Dermis microvascular lymphatic vessel endothelial cell (primary cell): ENCODE results near the gene MGP. TPM values are rescaled to one million over a fixed set of nuclear protein-coding genes. Genes with fewer than 3 reads are reported as not detected.

Source experiments
- DNase-seq, 2 donors: peaks; one replicate each; pipeline versions ENCODE4 v3.0.0 to v3.0.0-alpha.2; 2010; ENCODE audit warnings: low read depth in 2 of 2
- total RNA-seq: library from RNA; depleted of rRNA; stranded (reverse); fragments of >200 nt; gene quantifications from 2 replicates; pipeline ENCODE4 v1.2.1, GENCODE V29; 2014

The MGP gene
- total RNA-seq, 1 donor from 2014 or later: 149 TPM

DNA sequence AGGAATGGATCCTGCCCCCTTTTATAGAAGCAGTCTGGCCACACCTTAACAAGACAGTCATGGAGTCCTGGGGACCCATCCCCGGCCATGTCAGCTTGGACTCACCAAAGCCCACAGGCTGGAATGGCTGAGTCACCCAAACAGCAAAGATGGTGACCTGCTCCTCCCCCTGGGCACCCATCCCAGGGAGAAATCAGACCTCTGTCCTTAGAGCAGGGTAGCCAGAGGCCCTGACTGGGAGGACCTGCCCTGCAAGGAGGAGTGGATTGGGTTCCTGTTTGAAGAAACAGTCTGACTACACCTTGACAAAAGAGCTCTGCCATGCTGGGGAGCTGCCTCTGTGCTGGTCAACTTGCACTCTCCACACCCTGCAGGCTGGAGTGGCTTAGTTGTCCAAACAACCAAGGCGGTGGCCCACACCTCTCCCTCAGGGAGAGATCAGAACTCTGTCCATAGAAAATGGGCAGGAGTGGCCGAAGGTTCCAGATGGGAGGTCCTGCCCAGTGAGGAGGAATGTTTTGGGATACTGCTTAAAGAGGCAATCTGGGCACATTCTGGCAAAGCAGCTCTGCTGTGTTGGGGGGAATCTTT, 16.6 kb downstream of the MGP start:
- DNase-seq: no peak

DNA sequence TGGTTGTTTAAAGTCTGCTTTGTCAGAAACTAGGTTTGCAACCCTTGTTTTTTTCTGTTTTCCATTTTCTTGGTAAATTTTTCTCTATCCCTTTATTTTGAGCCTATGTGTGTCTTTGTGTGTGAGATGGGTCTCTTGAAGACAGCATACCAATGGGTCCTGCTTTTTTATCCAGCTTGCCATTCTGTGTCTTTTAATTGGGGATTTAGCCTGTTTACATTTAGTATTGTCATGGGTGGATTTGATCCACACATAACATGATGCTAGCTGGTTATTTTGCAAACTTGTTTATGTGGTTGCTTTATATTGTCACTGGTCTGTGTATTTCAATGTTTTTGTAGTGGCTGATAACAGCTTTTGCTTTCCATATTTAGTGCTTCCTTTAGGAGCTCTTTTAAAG, 25.2 kb downstream of the MGP start:
- DNase-seq: no peak

DNA sequence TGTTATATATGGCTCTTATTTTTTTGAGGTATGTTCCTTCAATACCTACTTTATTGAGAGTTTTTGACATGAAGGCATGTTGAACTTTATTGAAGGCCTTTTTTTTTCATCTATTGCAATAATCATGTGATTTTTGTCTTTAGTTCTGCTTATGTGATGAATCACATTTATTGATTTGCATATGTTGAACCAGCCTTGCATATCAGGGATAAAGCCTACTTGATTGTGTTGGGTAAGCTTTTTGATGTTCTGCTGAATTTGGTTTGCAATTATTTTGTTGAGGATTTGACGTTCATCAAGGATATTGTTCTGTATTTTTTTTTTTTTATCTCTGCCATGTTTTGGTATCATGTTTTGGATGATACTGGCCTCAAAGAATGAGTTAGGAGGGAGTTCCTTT, 27.1 kb downstream of the MGP start:
- DNase-seq: no peak

DNA sequence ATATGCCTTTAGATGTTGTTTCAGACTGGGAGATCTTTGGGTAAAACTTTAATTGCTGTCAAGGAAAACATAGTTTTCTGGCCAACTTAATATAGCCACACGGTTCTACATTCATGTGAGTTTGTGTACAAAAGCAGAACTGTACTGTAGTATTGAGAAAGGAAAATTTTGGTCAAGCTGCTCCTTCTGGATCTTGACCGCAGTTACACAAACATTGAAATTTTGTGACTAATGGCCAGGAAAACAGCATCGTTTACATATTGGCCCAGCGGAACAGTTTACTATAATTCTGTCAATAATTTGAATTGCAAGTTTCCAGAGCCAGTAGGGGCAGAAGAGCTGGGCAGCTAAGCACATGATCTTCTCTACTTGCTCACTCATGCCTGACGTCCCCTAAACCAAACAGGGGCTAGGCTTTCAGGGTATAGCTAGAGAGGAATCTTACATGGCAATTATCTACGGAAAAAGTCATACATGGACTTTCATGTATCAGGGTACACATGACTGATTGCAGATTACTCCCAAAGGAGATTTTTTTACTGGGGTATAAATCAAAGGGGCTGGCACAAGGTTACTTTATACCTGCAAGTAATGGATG, 31.0 kb downstream of the MGP start:
- no peak for DNase-seq

DNA sequence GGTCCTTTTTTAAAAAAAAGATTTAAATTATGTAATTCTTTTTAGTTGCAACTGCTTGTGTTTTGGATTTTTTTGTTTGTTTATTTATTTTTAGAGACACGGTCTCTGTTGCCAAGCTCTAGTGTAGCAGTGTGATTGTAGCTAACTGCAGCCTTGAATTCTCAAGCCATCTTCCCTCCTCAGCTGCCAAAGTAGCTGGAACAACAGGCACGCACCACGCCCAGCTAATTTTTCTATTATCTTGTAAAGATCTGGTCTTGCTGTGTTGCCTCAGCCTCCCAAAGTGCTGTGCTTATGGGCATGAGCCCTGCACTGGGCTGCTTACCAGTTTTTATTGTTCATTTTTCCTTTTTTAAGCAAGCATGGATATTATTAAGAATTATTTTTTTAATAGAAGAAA, 31.7 kb downstream of the MGP start:
- no peak for DNase-seq

DNA sequence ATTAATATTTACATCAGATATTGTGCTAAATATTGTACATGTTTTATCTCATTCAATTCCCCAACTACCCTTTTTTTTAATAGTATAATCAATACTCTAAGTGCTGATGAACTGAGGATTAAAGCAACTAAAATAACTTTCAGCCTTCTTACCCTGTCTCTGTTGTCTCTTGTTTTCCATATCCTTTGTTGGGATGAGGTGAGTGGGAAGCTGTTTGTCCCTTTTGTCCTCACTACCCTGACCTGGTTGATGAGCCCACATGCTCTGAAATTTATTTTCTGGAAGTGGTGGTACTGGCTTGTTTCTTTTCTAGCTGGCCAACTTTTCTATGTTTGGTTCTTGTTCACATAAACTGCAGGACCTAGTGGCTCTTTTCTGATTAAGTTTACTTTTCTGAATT, 32.8 kb downstream of the MGP start:
- no peak for DNase-seq

DNA sequence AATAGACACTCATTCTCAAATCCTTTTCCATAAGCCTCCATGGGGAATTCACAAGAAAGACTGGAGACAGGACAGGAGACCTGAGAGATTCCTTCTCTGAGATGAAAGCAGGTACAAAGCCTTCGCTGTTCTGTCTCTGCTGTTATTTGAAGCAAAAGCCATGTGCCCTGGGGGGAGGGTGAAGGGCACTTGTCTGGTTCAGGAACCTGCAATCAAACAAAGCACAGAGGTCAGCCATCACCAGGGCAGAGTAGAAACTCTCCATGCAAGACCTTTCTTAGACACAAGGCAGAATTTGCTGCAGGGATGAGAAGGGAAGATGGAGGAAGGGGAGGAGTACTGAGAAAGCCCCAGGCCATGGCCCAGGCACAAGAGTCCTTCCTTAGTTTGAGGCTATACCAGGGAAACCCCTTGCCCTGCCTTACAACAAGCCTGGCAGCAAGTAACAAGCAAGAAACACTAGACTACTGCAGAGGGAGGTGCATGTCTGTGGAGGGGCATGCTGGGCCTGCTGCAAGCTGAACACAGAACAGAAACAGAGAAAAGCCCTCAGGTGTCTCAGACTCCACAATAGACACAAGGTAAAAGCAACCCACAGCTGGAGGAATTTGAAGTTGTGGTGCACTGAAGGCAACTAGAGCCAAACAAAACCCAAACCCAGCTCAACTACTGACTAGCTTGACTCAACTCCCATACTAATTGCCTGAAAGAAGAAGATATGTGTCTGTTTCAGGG, 34.6 kb downstream of the MGP start:
- no peak for DNase-seq

DNA sequence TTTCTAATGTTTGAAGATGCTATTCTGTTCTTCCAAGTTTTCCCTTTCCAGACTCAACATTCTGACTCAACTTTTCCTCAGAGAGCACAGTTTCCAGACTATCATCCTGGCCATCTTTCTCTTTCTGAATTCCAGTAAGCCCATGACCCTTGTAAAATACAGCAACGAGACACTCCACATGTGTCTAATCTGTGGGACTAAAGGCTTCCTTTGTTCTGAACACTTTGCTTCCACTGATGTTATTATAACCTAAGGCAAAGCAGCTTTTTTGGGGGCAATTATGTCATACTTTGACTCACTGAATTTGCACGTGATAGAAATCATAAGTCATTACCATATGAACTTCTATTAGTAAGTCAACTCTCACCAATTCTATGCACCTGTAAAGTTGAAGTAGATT, 36.0 kb downstream of the MGP start:
- DNase-seq: peak in 1 of 2 donors; percentile 78

DNA sequence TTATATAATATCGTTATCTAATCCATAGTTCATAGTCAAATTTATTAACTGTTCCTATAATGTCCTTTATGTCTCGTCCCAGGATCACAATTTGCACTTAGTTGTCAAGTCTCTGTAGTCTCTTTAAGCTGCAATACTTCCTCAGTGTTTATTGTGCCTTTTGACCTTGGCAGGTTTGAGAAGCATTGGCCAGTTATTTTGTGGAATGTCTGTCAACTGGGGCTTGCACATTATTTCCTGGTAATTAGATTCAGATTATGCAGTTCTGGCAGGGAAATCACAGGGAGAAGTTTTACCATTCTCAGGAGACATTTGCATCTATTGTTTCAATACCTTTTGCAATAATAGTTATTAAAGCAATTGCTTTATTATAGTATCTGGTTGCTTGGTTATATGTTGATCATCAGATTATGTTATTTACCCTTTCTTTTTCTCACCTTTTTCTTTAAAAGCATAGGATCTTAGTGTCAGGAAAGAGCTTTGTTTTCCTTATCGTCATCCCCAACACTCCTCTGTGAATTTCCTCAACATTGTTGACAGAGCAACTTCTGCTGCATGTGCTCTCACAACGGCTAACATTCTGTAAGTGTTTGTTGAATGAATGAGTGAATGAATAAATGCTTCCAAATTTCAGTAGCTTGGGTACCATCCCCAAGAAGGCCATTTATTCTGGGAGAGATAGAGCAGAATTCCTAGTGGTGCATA, 38.6 kb downstream of the MGP start:
- DNase-seq: peak in 1 of 2 donors; percentile 79

DNA sequence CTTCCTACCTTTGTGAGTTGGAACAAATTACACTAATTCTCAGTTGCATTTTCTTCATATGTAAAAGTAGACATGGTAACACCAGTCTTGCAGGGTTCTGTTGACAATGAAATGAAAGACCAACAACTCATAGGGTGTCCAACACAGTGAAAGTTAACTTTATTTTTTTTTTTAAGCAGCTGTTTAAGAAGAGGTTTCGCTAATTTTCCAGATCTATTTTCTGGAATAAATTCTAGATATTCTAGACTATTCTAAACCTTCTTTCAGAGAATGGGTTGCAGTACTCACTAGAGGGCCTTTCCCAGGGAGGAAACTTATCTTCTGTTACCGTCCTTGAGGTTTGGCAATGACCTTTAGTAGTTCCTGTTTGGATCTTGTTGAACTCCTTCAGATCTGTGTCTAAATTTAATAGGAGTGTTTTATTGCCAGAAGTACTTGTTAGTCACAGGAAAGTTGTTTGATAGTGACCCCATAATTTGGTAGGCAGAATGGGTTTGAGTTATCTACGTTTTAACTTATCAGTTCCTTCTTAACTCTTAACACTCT, 39.5 kb downstream of the MGP start:
- peak in 1 of 2 donors; percentile 44 for DNase-seq

DNA sequence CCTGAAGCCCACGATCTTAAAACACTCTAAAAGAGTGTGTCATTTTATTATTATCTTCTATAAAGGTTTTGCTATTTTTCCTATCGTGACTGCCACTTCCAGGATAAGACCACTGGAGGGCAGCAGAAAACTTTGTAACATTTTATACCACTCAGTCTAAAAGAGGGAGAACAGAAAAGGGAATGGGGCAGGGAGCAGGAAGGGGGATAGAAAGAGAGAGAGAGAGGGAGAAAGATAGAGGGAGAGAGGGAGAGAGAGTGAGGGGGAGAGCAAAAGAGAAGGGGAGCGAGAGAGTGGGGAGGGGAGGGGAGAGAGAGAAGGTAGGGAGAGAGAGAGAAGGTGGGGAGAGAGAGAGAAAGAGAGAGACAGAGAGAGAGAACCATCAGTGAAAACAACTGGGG, 40.3 kb downstream of the MGP start:
- peak; percentile 63 to 79 for DNase-seq

DNA sequence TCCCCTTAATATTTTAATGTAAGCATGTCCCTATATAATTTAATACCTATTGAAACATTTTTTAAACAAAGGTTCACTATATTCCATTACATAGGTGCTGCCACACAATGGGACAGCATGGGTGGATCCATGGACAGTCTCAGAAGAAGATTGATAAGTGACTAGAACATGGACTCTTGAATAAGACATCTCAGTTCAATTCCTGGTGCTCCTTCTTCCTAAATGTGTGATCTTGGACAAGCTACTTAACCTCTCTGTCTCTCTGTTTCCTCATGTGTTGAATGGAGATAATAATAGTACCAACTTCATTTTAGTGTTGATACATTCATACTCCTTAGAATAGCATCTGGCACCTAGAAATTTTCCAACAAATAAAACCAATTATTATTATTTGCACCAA, 41.3 kb downstream of the MGP start:
- no peak for DNase-seq

DNA sequence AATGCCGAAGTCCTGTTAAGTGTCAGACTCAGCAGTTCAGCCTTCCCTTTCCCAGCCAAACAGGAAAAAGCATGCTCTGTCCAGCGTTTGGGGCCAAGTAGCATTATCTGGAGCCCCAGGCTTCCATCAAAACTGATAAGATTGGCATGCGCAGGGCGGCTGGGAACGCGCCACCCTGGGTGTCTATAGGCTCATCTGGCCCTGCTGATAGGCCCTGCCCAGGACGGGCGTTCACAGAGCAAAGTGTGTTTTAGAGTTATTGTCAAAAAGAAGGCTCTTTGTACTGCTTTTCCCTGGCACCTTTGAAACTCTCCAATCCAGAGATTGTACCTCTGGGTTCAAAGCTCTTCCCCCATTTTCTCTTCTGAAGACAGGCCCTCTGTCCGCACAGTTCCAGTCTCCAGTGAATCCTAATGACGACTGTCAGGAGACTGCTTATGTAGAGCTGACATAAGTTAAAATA, 42.2 kb downstream of the MGP start, which contains the start of gene ART4:
ART4 (minus strand) TSS at position 102 of the 463 bp plus-strand sequence. CDS start 413 bp downstream, outside the sequence.
- peak; percentile 93 to 96 for DNase-seq

DNA sequence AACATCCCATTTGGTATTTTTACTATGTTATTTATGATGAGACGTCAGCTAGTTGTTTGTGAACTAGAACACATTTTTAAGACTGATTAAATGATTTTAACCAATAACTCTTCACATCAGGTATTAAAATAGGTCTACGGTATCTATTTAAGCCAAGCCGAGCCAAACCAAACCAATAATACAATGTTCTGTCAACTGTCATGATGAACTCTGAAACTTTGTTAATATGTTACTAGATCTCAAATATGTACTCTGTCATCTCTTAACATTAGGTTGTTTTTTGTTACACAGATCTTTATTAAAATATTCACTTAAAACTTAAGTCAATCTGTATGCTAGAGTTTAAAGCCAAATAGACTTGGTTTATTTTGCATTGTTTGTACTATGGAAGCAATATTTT, 43.3 kb downstream of the MGP start:
- DNase-seq: no peak

DNA sequence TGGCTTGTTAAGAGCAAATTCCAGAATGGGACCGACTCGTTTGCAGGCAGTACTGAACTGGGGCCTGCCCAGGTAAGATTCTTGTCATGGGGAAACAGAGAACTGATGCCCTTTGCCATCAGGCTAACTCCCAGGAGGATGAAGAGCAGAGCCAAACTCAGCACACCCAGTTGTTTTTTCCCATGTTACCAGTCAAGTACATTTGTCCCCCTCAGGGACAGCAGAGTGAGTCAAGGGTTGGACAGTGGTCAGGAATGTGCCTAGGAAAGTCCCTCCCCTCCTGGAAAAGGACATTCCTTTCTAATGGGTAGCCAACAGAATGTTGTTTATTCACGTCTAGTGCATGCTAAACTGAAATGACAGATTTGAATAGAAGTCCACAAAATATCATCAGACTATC, 43.9 kb downstream of the MGP start:
- DNase-seq: peak; percentile 95 to 97

DNA sequence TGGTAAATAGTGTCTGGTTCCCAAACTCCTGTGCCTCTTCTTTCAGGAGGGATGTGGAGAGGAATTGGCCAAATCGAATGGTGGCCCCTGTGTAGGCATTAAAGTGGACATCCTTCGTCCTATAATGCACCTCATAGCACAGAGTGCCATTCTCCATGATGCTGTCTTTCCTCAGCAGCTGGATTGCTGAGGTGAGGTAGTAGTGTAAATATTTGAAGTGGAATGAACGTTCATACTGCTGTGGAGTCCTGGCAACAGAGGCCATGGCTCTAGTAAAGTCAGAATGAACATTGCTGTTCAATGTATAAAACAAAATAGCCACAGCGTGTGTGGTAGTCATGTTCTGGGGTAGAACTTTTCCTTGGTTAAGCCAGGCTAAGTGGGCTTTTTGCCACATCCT, 45.0 kb downstream of the MGP start:
- DNase-seq: no peak

DNA sequence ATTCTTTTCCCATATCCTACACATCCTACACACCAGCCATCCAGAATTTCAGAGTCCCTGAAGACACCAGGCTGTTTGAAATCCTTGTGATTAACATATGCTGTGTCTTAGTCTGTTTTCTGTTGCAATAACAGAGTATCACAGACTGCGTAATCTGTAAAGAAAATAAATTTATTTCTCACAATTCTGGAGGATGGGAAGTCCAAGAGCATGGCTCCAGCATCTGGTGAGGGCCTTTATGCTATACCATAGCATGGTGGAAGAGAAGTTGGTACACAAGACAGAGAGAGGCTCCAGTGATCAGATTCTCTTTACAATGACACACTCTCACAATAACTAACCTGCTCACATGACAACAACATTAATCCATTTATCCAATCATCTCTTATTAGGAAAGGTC, 46.4 kb downstream of the MGP start:
- DNase-seq: no peak

DNA sequence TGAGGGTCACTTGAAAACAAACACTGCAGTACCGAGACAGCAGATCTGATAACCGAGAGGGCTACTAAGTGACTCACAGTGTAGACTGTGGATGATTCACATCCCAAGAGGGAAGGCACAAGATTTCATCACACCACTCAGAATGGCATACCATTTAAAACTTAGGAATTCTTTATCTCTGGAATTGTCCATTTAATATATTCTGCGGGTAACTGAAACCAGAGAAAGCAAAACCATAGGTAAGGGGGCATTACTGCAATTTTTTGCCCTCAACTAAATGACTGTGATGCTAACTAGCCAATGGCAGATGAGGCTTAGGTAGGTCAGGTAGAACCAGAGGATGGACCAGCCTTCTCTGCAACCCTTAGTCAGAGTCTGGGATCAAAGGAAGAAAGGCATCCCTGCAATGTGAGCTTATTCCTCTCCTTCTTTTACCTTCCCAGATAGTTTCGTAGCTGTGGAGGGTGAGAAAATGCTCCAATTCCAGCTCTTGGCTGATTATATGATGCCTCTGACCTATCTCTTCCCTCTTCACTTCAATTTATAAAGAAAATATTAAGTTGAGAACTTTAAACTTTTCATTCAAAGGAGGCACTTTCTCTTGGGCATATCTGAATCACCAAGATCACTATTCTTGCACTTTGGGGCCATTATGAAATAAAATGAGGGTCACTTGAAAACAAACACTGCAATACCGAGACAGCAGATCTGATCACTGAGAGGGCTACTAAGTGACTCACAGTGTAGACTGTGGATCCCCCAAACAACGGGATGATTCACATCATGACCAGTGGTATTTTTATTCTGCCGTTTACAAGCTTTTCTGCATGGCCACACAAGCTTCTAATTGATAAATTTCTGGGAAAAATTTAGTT, 49.1 kb downstream of the MGP start:
- peak in 1 of 2 donors; percentile 89 for DNase-seq

DNA sequence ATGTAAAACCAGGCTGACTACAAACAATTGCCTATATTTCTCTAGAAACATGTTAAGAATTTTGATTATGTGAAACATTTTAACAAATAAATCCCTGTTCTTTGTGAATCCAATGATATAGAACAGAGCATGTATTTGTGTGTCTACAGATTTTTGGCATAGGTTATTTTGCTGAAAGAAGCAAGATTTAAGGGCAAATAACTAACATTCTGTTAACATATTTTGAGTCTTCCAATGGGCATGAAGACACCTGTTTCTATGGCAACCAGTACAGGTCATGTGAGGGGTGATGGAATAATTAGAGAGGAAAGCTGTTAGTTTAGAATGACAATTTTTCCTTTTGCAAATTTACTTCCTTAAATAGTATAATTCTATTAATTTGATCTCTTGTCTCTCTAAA, 51.1 kb downstream of the MGP start:
- no peak for DNase-seq

DNA sequence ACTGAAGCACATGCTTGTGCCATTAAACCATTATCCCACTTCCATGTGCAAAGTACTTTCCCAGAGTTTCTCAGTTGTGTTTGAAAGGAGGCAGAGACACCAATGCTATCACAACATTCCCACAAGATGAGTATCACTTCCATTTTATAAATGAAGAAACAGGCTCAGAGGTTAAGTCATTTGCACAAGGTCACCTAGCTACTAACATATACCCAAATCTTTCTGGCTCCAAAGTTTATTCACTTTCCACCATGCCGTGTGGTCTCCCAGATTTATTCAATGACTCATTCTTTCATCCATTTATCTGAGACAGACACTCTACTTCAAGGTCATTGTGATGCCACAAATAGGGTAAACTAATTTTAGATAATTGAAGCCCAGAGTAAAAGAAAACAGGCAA, 51.7 kb downstream of the MGP start:
- peak in 1 of 2 donors; percentile 21 for DNase-seq

DNA sequence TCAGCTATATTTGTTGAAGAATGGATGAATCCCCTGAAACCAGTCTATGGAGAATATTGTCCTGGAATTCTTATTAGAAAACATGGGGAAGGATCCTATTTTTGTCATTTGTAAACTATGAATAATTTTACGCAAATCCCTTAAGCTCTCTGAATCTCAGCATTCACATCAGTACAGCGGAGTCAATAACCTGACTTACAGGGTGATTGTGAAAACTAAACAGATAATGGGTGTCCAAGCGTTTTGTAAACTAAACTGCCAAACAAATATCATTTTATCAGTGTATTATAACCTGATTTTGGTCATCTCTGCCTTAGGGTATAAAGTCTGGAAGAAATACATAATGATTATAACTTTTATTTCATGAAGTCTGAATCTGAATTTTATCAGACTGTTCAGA, 52.3 kb downstream of the MGP start:
- no peak for DNase-seq
